Neural progenitor cell (in vitro differentiated cells): Measurements from ENCODE around the gene C6orf62. TPM values are rescaled to one million over a fixed set of nuclear protein-coding genes. Genes with fewer than 3 reads are reported as not detected.

Experiments used
- DNase-seq: peaks from one replicate; pipeline ENCODE4 v3.0.0-alpha.2; 2016; ENCODE audit warnings: low spot score
- H2AFZ ChIP-seq: fragments of 200-600 bp; sonication (generic); replicated peaks from 2 replicates; pipeline ENCODE4 v1.6.1; 2016; ENCODE audit warnings: antibody characterized with exemption
- H3F3A ChIP-seq: fragments of 200-600 bp; sonication (generic); 2 replicates; pipeline ENCODE4 v1.6.1; 2016; ENCODE audit warnings: antibody characterized with exemption, low read depth
- H3K27ac ChIP-seq: fragments of 200-600 bp; sonication (generic); 2 replicates; pipeline ENCODE4 v1.5.1; 2016; ENCODE audit warnings: mild to moderate bottlenecking
- H3K27me3 ChIP-seq: fragments of 200-600 bp; sonication (generic); 2 replicates; pipeline ENCODE4 v1.6.1; 2016; ENCODE audit warnings: mild to moderate bottlenecking, moderate library complexity
- H3K36me3 ChIP-seq: fragments of 200-600 bp; sonication (generic); 2 replicates; pipeline ENCODE4 v1.5.1; 2016
- H3K4me1 ChIP-seq: fragments of 200-600 bp; sonication (generic); 2 replicates; pipeline ENCODE4 v1.6.1; 2016; ENCODE audit warnings: mixed run types
- H3K4me2 ChIP-seq: fragments of 200-600 bp; sonication (generic); 2 replicates; pipeline ENCODE4 v1.6.1; 2016
- H3K4me3 ChIP-seq: fragments of 200-600 bp; sonication (generic); 2 replicates; pipeline ENCODE4 v1.5.1; 2016
- H3K79me2 ChIP-seq: fragments of 200-600 bp; sonication (generic); 2 replicates; pipeline ENCODE4 v1.6.1; 2016; ENCODE audit warnings: low read depth
- H3K9ac ChIP-seq: fragments of 200-600 bp; sonication (generic); 2 replicates; pipeline ENCODE4 v1.6.1; 2016
- H3K9me3 ChIP-seq: fragments of 200-600 bp; sonication (generic); 2 replicates; pipeline ENCODE4 v1.5.1; 2016; ENCODE audit warnings: low read depth
- H4K20me1 ChIP-seq: fragments of 200-600 bp; sonication (generic); 2 replicates; pipeline ENCODE4 v1.6.1; 2016; ENCODE audit warnings: low read depth
- H3K27ac Mint-ChIP-seq: 3 replicates; pipeline ENCODE4 v1.8.0; 2021; ENCODE audit warnings: mixed read lengths
- H3K27me3 Mint-ChIP-seq: 2 replicates; pipeline ENCODE4 v1.8.0; 2022; ENCODE audit warnings: low read depth, mild to moderate bottlenecking, inconsistent platforms, moderate library complexity, mixed read lengths; ENCODE audit not compliant: insufficient read depth
- H3K36me3 Mint-ChIP-seq: 3 replicates; pipeline ENCODE4 v1.8.0; 2021; ENCODE audit warnings: mixed read lengths
- H3K4me1 Mint-ChIP-seq: 3 replicates; pipeline ENCODE4 v1.8.0; 2021; ENCODE audit warnings: mixed read lengths
- H3K4me3 Mint-ChIP-seq: 3 replicates; pipeline ENCODE4 v1.8.0; 2021; ENCODE audit warnings: mild to moderate bottlenecking, moderate library complexity, mixed read lengths
- H3K9me3 Mint-ChIP-seq: 3 replicates; pipeline ENCODE4 v1.8.0; 2020; ENCODE audit warnings: mixed read lengths
- CTCF ChIP-seq: fragments of 200-600 bp; sonication (generic); IDR thresholded peaks from 2 replicates; pipeline ENCODE4 v1.5.1; 2017; ENCODE audit warnings: antibody characterized with exemption, mild to moderate bottlenecking
- EZH2 ChIP-seq: fragments of 200-600 bp; sonication (generic); IDR thresholded peaks from 2 replicates; pipeline ENCODE4 v1.6.1; 2017; ENCODE audit warnings: antibody characterized with exemption, mild to moderate bottlenecking, moderate library complexity
- EZH2phosphoT487 ChIP-seq: fragments of 200-600 bp; sonication (generic); IDR thresholded peaks from 2 replicates; pipeline ENCODE4 v1.6.1; 2017; ENCODE audit warnings: antibody characterized with exemption
- total RNA-seq: library from RNA; depleted of rRNA; stranded (reverse); fragments of >200 nt; gene quantifications from 2 replicates; pipeline ENCODE4 v1.2.3, GENCODE V29; 2015; ENCODE audit warnings: low replicate concordance

C6orf62 gene
- total RNA-seq, 1 donor from 2014 or later, result 82.3 TPM

- Mint-ChIP-seq H3K27ac (no peak overlapping the region), H3K36me3 (peaks cover 8% of the 10 kb centered on the region), H3K4me3 (no peak overlapping the region), H3K4me1 (no peaks in the 10 kb centered on the region), H3K9me3 (no peaks in the 10 kb centered on the region), H3K27me3 (no peaks in the 10 kb centered on the region)
- Histone ChIP-seq H3K27me3 (no peaks in the 10 kb centered on the region), H3F3A (no peaks in the 10 kb centered on the region), H3K79me2 (no peaks in the 10 kb centered on the region), H3K4me1 (no peaks in the 10 kb centered on the region), H3K4me3 (no peak overlapping the region), H3K9me3 (no peaks in the 10 kb centered on the region), H3K27ac (no peak overlapping the region), H3K36me3 (no peaks in the 10 kb centered on the region), H3K4me2 (no peak overlapping the region), H3K9ac (no peak overlapping the region), H2AFZ (no peak overlapping the region), H4K20me1 (no peaks in the 10 kb centered on the region)
- TF ChIP-seq EZH2, result no peak
- no peak for TF ChIP-seq CTCF
- no peak for TF ChIP-seq EZH2phosphoT487
- no peak for DNase-seq
These were observed 29.0 kb downstream of the C6orf62 start for GRCh38 chr6:24689964-24690363.

- no peak overlapping the region for H3K4me2 ChIP-seq
- Mint-ChIP-seq H3K4me3 (no peak overlapping the region), H3K27me3 (no peaks in the 10 kb centered on the region), H3K27ac (no peak overlapping the region), H3K9me3 (no peaks in the 10 kb centered on the region), H3K4me1 (peaks cover 11% of the 10 kb centered on the region), H3K36me3 (peaks cover 13% of the 10 kb centered on the region)
- H3K27ac ChIP-seq, result no peak overlapping the region
- no peak overlapping the region for H2AFZ ChIP-seq
- H3K9me3 ChIP-seq, result no peaks in the 10 kb centered on the region
- no peak overlapping the region for H3K9ac ChIP-seq
- H3K4me3 ChIP-seq, result no peak overlapping the region
- H3K79me2 ChIP-seq, result no peaks in the 10 kb centered on the region
- TF ChIP-seq CTCF (no peak), EZH2 (no peak), EZH2phosphoT487 (no peak)
- H4K20me1 ChIP-seq, result no peaks in the 10 kb centered on the region
- DNase-seq, result no peak
- peaks cover 6% of the 10 kb centered on the region for H3F3A ChIP-seq
- no peaks in the 10 kb centered on the region for H3K27me3 ChIP-seq
- peaks cover 10% of the 10 kb centered on the region for H3K4me1 ChIP-seq
- H3K36me3 ChIP-seq, result no peaks in the 10 kb centered on the region
These were observed 32.0 kb downstream of the C6orf62 start for GRCh38 chr6:24686946-24687345.

GRCh38 chr6:24686408-24686807 is 32.5 kb downstream of the C6orf62 start:
- no peaks in the 10 kb centered on the region for H3K27me3 ChIP-seq
- peaks cover 6% of the 10 kb centered on the region for H3F3A ChIP-seq
- TF ChIP-seq EZH2phosphoT487, result no peak
- no peak for TF ChIP-seq EZH2
- no peak for TF ChIP-seq CTCF
- Mint-ChIP-seq H3K36me3 (peaks cover 16% of the 10 kb centered on the region), H3K27me3 (no peaks in the 10 kb centered on the region), H3K4me3 (no peak overlapping the region), H3K27ac (no peak overlapping the region), H3K4me1 (peaks cover 11% of the 10 kb centered on the region), H3K9me3 (peaks cover 3% of the 10 kb centered on the region)
- no peaks in the 10 kb centered on the region for H3K79me2 ChIP-seq
- H3K4me1 ChIP-seq, result peaks cover 10% of the 10 kb centered on the region
- no peak for DNase-seq
- no peaks in the 10 kb centered on the region for H4K20me1 ChIP-seq
- no peak overlapping the region for H3K9ac ChIP-seq
- H3K4me3 ChIP-seq, result no peak overlapping the region
- H3K9me3 ChIP-seq, result no peaks in the 10 kb centered on the region
- no peaks in the 10 kb centered on the region for H3K36me3 ChIP-seq
- no peak overlapping the region for H3K4me2 ChIP-seq
- H2AFZ ChIP-seq, result no peak overlapping the region
- H3K27ac ChIP-seq, result no peak overlapping the region
